ENCODE measurements around the gene RELL1.
A peak's percentile ranks its signal among the peaks of the same experiment; 100 is the strongest.

The RELL1 gene

DNA sequence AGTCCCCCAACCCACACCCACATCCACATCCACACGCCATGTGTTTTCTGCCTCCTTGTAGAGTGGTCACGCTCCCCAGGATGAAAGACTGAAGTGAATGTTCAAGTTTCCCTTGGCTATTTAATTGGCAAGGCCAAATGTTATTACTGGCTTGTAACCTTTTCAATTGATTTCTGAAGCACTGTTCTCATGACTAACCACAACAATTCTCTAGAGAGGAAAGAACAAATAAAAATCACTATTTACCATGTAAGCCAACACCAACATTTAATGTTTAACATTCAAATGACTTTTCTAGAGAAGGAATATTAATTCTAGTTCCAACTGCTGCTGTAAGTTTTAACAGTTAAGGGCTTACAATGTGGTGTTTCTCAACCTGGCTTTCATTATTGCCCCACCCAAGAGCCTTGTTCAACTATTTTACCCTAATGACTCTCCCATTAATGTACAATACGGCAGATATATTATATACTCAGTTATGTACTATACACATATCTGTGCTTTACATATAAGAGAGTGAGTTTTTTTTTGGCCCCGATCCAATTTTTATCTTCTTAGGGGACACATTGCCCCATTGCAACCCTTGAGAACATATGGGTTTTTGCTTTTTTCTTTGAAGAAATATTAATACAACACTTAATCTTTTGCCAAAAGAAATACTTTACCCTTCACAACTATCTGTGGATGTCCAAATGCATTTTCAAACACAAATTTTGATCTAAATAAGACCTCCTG lies 46.5 kb downstream of the RELL1 start:
- no peaks in the 10 kb centered on the region for H3K27me3 ChIP-seq (ENCODE audit: control insufficient read depth in 1 of 2, insufficient read depth in 1 of 2, low read length in 2 of 2)
- H2BK15ac ChIP-seq (ENCODE audit: low read depth, poor library complexity, severe bottlenecking), result no peak overlapping the region
- no peak overlapping the region for H4K8ac ChIP-seq (ENCODE audit: low read length)
- no peak overlapping the region for H2BK5ac ChIP-seq (ENCODE audit: low read depth, low read length, poor library complexity, severe bottlenecking)
- no peak overlapping the region for H3K4ac ChIP-seq (ENCODE audit: low read depth in 1 of 2, low read length in 2 of 2)
- no peak overlapping the region for H4K91ac ChIP-seq (ENCODE audit: low read length)
- H3K4me3 ChIP-seq (ENCODE audit: insufficient read depth in 1 of 2, low read depth in 1 of 2, low read length in 2 of 2), result no peak overlapping the region
- H3K9ac ChIP-seq (ENCODE audit: low read length), result no peak overlapping the region
- no peak overlapping the region for H2AFZ ChIP-seq (ENCODE audit: low read depth, low read length)
- H3K18ac ChIP-seq (ENCODE audit: low read depth in 1 of 2, low read length in 2 of 2), result no peak overlapping the region
- H2BK12ac ChIP-seq (ENCODE audit: low read length in 2 of 2), result no peak overlapping the region
- H3K27ac ChIP-seq (ENCODE audit: low read length, poor library complexity, severe bottlenecking), result no peak overlapping the region
- DNase-seq, result no peak
- no peak overlapping the region for H2AK5ac ChIP-seq (ENCODE audit: low read length, severe bottlenecking)
- WGBS, result 100% methylated on average over 1 of the region's 4 CpGs
- no peaks in the 10 kb centered on the region for H3K4me1 ChIP-seq (ENCODE audit: control insufficient read depth, insufficient read depth, low read depth, low read length)
- H3K4me2 ChIP-seq (ENCODE audit: low read length, poor library complexity, severe bottlenecking), result no peak overlapping the region
- H3K9me3 ChIP-seq (ENCODE audit: control insufficient read depth, low read length), result no peaks in the 10 kb centered on the region
- H3K36me3 ChIP-seq (ENCODE audit: control insufficient read depth in 1 of 2, insufficient read depth in 2 of 2, low read depth in 1 of 2, low read length in 2 of 2), result peaks cover 14 to 16% of the 10 kb centered on the region in 2 experiments
- no peak overlapping the region for H3K14ac ChIP-seq (ENCODE audit: low read length in 2 of 2)
- H2BK120ac ChIP-seq (ENCODE audit: low read depth, low read length), result no peak overlapping the region
- H3K23ac ChIP-seq (ENCODE audit: low read length in 2 of 2), result no peak overlapping the region
- peaks cover 17% of the 10 kb centered on the region for H3K79me1 ChIP-seq (replicated peaks; ENCODE audit: low read length, poor library complexity, severe bottlenecking)

DNA sequence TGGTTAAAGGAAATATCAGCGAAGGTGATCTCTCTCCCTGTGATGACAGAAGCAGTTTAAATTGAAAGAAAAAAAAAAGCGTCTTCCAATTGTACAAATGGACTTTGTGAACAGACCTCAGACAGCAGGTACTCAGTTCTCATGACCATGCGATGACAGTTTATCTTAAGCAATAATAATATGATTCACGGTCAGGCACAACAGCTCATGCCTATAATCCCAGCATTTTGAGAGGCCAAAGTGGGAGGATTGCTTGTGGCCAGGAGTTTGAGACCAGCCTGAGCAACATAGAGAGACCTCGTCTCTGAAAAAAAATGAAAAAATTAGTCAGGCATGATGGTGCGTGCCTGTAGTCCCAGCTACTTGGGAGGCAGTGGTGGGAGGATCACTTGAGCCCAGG lies 51.0 kb downstream of the RELL1 start:
- Histone ChIP-seq H2AFZ (ENCODE audit: low read depth, low read length) (no peak overlapping the region), H2AK5ac (ENCODE audit: low read length, severe bottlenecking) (no peak overlapping the region)

DNA sequence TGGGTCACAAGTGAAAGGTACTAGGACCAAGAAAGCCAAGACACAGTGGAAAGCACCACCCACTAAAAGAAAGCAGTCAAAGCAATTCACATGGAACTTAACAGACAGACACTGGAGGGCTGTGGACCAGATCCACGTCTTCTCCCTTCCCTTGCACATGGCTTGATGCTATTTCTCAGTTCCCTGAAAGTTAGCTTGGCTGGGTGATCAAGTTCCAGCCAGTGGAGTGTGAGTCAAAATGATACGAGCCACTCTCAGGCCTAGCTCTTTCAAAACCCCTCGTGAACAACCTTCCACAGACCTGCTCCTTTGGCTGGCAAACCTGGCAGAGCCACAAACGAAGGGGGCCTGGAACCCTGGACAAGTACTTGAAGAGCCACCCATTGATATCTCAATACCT lies 52.0 kb downstream of the RELL1 start:
- Histone ChIP-seq H3K4me3 (ENCODE audit: insufficient read depth in 1 of 2, low read depth in 1 of 2, low read length in 2 of 2) (no peak overlapping the region), H3K4me1 (ENCODE audit: control insufficient read depth, insufficient read depth, low read depth, low read length) (no peaks in the 10 kb centered on the region), H3K9me3 (ENCODE audit: control insufficient read depth, low read length) (no peaks in the 10 kb centered on the region), H4K8ac (ENCODE audit: low read length) (no peak overlapping the region), H2BK5ac (ENCODE audit: low read depth, low read length, poor library complexity, severe bottlenecking) (no peak overlapping the region), H4K91ac (ENCODE audit: low read length) (no peak overlapping the region), H2AFZ (ENCODE audit: low read depth, low read length) (no peak overlapping the region), H3K18ac (ENCODE audit: low read depth in 1 of 2, low read length in 2 of 2) (no peak overlapping the region), H2BK15ac (ENCODE audit: low read depth, poor library complexity, severe bottlenecking) (no peak overlapping the region), H3K9ac (ENCODE audit: low read length) (no peak overlapping the region), H3K23ac (ENCODE audit: low read length in 2 of 2) (no peak overlapping the region), H3K36me3 (ENCODE audit: control insufficient read depth in 1 of 2, insufficient read depth in 2 of 2, low read depth in 1 of 2, low read length in 2 of 2) (peaks cover 23 to 27% of the 10 kb centered on the region in 2 experiments), H3K27ac (ENCODE audit: low read length, poor library complexity, severe bottlenecking) (no peak overlapping the region), H2BK120ac (ENCODE audit: low read depth, low read length) (no peak overlapping the region), H2AK5ac (ENCODE audit: low read length, severe bottlenecking) (no peak overlapping the region), H3K14ac (ENCODE audit: low read length in 2 of 2) (no peak overlapping the region), H3K79me1 (replicated peaks; ENCODE audit: low read length, poor library complexity, severe bottlenecking) (peaks cover 13% of the 10 kb centered on the region), H3K4ac (ENCODE audit: low read depth in 1 of 2, low read length in 2 of 2) (no peak overlapping the region), H3K27me3 (ENCODE audit: control insufficient read depth in 1 of 2, insufficient read depth in 1 of 2, low read length in 2 of 2) (no peaks in the 10 kb centered on the region), H2BK12ac (ENCODE audit: low read length in 2 of 2) (no peak overlapping the region), H3K4me2 (ENCODE audit: low read length, poor library complexity, severe bottlenecking) (no peak overlapping the region)
- DNase-seq, result no peak
- 98% methylated on average over 4 of the region's 4 CpGs for WGBS

More for the DNA sequence above, 51.0 kb downstream of the RELL1 start:
- H3K4ac ChIP-seq (ENCODE audit: low read depth in 1 of 2, low read length in 2 of 2), result no peak overlapping the region
- WGBS, result 95% methylated on average over 6 of the region's 6 CpGs
- no peak overlapping the region for H3K18ac ChIP-seq (ENCODE audit: low read depth in 1 of 2, low read length in 2 of 2)
- no peaks in the 10 kb centered on the region for H3K27me3 ChIP-seq (ENCODE audit: control insufficient read depth in 1 of 2, insufficient read depth in 1 of 2, low read length in 2 of 2)
- no peak overlapping the region for H2BK15ac ChIP-seq (ENCODE audit: low read depth, poor library complexity, severe bottlenecking)
- H2BK5ac ChIP-seq (ENCODE audit: low read depth, low read length, poor library complexity, severe bottlenecking), result no peak overlapping the region
- H3K9me3 ChIP-seq (ENCODE audit: control insufficient read depth, low read length), result no peaks in the 10 kb centered on the region
- DNase-seq, result no peak
- no peak overlapping the region for H4K8ac ChIP-seq (ENCODE audit: low read length)
- H3K4me2 ChIP-seq (ENCODE audit: low read length, poor library complexity, severe bottlenecking), result no peak overlapping the region
- H3K36me3 ChIP-seq (ENCODE audit: control insufficient read depth in 1 of 2, insufficient read depth in 2 of 2, low read depth in 1 of 2, low read length in 2 of 2), result peaks cover 23 to 27% of the 10 kb centered on the region in 2 experiments
- no peak overlapping the region for H2BK12ac ChIP-seq (ENCODE audit: low read length in 2 of 2)
- H3K4me1 ChIP-seq (ENCODE audit: control insufficient read depth, insufficient read depth, low read depth, low read length), result no peaks in the 10 kb centered on the region
- no peak overlapping the region for H3K4me3 ChIP-seq (ENCODE audit: insufficient read depth in 1 of 2, low read depth in 1 of 2, low read length in 2 of 2)
- no peak overlapping the region for H3K9ac ChIP-seq (ENCODE audit: low read length)
- H2BK120ac ChIP-seq (ENCODE audit: low read depth, low read length), result no peak overlapping the region
- H3K79me1 ChIP-seq (replicated peaks; ENCODE audit: low read length, poor library complexity, severe bottlenecking), result peaks cover 10% of the 10 kb centered on the region
- no peak overlapping the region for H4K91ac ChIP-seq (ENCODE audit: low read length)
- H3K14ac ChIP-seq (ENCODE audit: low read length in 2 of 2), result no peak overlapping the region
- no peak overlapping the region for H3K27ac ChIP-seq (ENCODE audit: low read length, poor library complexity, severe bottlenecking)
- no peak overlapping the region for H3K23ac ChIP-seq (ENCODE audit: low read length in 2 of 2)

DNA sequence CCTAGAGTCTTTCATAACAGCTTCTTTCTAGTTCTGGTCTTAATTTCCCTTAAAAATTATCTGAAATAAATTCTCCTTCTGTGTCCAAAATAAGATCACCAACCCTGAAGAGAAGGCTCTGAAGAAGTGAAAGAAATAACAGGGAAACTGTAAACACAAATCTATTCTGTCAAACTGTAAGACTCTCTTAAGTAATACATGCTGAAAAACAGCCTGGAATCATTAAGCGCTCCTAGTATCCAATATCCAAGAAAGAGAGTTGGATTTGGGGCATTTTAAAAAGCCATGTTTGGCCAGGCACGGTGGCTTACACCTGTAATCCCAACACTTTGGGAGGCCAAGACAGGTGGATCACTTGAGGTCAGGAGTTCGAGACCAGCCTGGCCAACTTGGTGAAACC lies 53.3 kb downstream of the RELL1 start:
- Histone ChIP-seq H3K27ac (ENCODE audit: low read length, poor library complexity, severe bottlenecking) (no peak overlapping the region), H2BK15ac (ENCODE audit: low read depth, poor library complexity, severe bottlenecking) (no peak overlapping the region), H2BK120ac (ENCODE audit: low read depth, low read length) (no peak overlapping the region), H3K18ac (ENCODE audit: low read depth in 1 of 2, low read length in 2 of 2) (no peak overlapping the region), H2AK5ac (ENCODE audit: low read length, severe bottlenecking) (no peak overlapping the region), H3K4ac (ENCODE audit: low read depth in 1 of 2, low read length in 2 of 2) (no peak overlapping the region), H3K4me3 (ENCODE audit: insufficient read depth in 1 of 2, low read depth in 1 of 2, low read length in 2 of 2) (no peak overlapping the region), H3K36me3 (ENCODE audit: control insufficient read depth in 1 of 2, insufficient read depth in 2 of 2, low read depth in 1 of 2, low read length in 2 of 2) (peaks cover 21 to 23% of the 10 kb centered on the region in 2 experiments), H2BK5ac (ENCODE audit: low read depth, low read length, poor library complexity, severe bottlenecking) (no peak overlapping the region), H3K79me1 (replicated peaks; ENCODE audit: low read length, poor library complexity, severe bottlenecking) (peaks cover 16% of the 10 kb centered on the region), H3K4me2 (ENCODE audit: low read length, poor library complexity, severe bottlenecking) (no peak overlapping the region), H3K4me1 (ENCODE audit: control insufficient read depth, insufficient read depth, low read depth, low read length) (peaks cover 3% of the 10 kb centered on the region), H2BK12ac (ENCODE audit: low read length in 2 of 2) (no peak overlapping the region), H3K9ac (ENCODE audit: low read length) (peak overlapping the region; percentile 12), H4K91ac (ENCODE audit: low read length) (no peak overlapping the region), H3K23ac (ENCODE audit: low read length in 2 of 2) (no peak overlapping the region), H3K9me3 (ENCODE audit: control insufficient read depth, low read length) (no peaks in the 10 kb centered on the region), H3K27me3 (ENCODE audit: control insufficient read depth in 1 of 2, insufficient read depth in 1 of 2, low read length in 2 of 2) (no peaks in the 10 kb centered on the region), H4K8ac (ENCODE audit: low read length) (no peak overlapping the region), H3K14ac (ENCODE audit: low read length in 2 of 2) (no peak overlapping the region), H2AFZ (ENCODE audit: low read depth, low read length) (no peak overlapping the region)
- no peak for DNase-seq
- 93% methylated on average over 3 of the region's 3 CpGs for WGBS
